RWPE1 (cell line): ENCODE data around the gene RPS19BP1.

Experiments used
- CTCF ChIA-PET: fragments of 350-600 bp; sonication (Branson Sonifier 250); formaldehyde crosslinking; extraction: SDS; loops from one replicate; lab custom pipeline; 2021; lab: Yijun Ruan, JAX
- POLR2A ChIA-PET: fragments of 400-600 bp; formaldehyde crosslinking; extraction: SDS; loops from one replicate; lab custom pipeline; 2020; ENCODE audit warnings: antibody characterized with exemption; ENCODE audit not compliant: low non-redundant PET; lab: Yijun Ruan, JAX
- DNase-seq: peaks from one replicate; pipeline ENCODE4 v3.0.0; 2012; ENCODE audit warnings: low spot score
- H3K27ac ChIP-seq: fragments of 450-650 bp; 2 replicates; pipeline ENCODE4 v1.5.1; 2017
- CTCF ChIP-seq: fragments of 450-650 bp; conservative IDR thresholded peaks from 2 replicates; pipeline ENCODE4 v1.5.1; 2017; ENCODE audit warnings: low read depth, mild to moderate bottlenecking

The RPS19BP1 gene

GRCh38 chr22:39562839-39563489, 30.4 kb upstream of the RPS19BP1 start:
- no peak for DNase-seq
- no peak overlapping the region for H3K27ac ChIP-seq
- ChIA-PET CTCF (interaction anchor here (0.6 kb wide), 1 partner anchor 1329 kb away, joined by 3 read pairs; no protein-coding TSS in a partner anchor), POLR2A (no interaction called here)
- no peak for TF ChIP-seq CTCF

- ChIA-PET CTCF (interaction anchor here (0.6 to 2.3 kb wide), 5 partner anchors 9 to 464 kb away, joined by 3 to 10 read pairs (median 4); no protein-coding TSS in a partner anchor), POLR2A (no interaction called here)
- no peak for DNase-seq
Measured at GRCh38 chr22:39560127-39560526, 27.6 kb upstream of the RPS19BP1 start.

GRCh38 chr22:39559456-39560105, 27.0 kb upstream of the RPS19BP1 start:
- DNase-seq = no peak
- ChIA-PET POLR2A (no interaction called here), CTCF (interaction anchor here (0.6 to 2.3 kb wide), 5 partner anchors 9 to 465 kb away, joined by 3 to 10 read pairs (median 4); no protein-coding TSS in a partner anchor)
- H3K27ac ChIP-seq = no peak overlapping the region
- TF ChIP-seq CTCF = peak; percentile 27; the same call in 1 of the 2 replicates

More at GRCh38 chr22:39560127-39560526, 27.6 kb upstream of the RPS19BP1 start:
- no peak overlapping the region for H3K27ac ChIP-seq
- no peak for TF ChIP-seq CTCF

- no peak overlapping the region for H3K27ac ChIP-seq
- no peak for DNase-seq
- no peak for TF ChIP-seq CTCF
- ChIA-PET CTCF (interaction anchor here (0.8 to 2.3 kb wide), 2 partner anchors 359 to 465 kb away, joined by 5 to 10 read pairs; no protein-coding TSS in a partner anchor), POLR2A (no interaction called here)
Measured at GRCh38 chr22:39558950-39559349, 26.4 kb upstream of the RPS19BP1 start.

DNA sequence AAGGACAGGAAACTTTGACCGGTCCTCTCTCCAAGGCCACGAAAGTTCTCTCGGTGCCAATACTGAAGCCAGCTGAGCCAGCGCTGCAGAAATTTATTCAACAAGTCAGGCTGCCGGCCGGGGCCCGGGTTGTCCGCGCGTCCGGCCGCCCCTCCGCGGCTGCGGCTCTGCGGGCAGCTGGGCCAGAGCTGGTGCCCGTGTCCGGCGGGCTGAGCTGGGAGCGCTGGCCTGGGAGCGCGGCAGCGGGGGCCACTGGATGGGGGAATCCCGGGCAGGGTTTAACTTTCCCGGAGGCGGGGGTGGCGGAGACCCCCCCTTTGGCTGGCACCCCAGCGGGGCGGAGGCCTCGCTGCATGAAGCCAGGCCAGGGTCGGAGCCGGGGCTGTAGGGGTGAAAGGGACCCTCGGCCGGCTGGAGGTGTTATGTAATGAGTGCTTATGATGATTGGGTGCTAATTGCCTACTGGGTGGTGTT, 25.7 kb upstream of the RPS19BP1 start:
- no peak overlapping the region for H3K27ac ChIP-seq
- DNase-seq = no peak
- POLR2A ChIA-PET = no interaction called here
- CTCF ChIA-PET = interaction anchor here (2.3 kb wide), 1 partner anchor 466 kb away, joined by 10 read pairs; no protein-coding TSS in a partner anchor
- no peak for TF ChIP-seq CTCF
